GM12874 (cell line): ENCODE results near the gene CAVIN4.

Source experiments
- CTCF ChIP-seq: IDR thresholded peaks from 2 replicates; pipeline ENCODE4 v1.5.1; 2011; ENCODE audit warnings: low read depth, mild to moderate bottlenecking, control low read depth, low read length, moderate library complexity; ENCODE audit not compliant: insufficient read depth

Gene CAVIN4

GRCh38 chr9:100561256-100561655 lies 16.6 kb upstream of the CAVIN4 start:
- no peak for TF ChIP-seq CTCF

- TF ChIP-seq CTCF = no peak
Measured at GRCh38 chr9:100567856-100568255, 10.0 kb upstream of the CAVIN4 start.

GRCh38 chr9:100573655-100574260 lies 4.1 kb upstream of the CAVIN4 start:
- no peak for TF ChIP-seq CTCF

- no peak for TF ChIP-seq CTCF
Measured at GRCh38 chr9:100575006-100575405, 2.9 kb upstream of the CAVIN4 start.

- no peak for TF ChIP-seq CTCF
Measured at GRCh38 chr9:100575765-100576386, 2.0 kb upstream of the CAVIN4 start.

DNA sequence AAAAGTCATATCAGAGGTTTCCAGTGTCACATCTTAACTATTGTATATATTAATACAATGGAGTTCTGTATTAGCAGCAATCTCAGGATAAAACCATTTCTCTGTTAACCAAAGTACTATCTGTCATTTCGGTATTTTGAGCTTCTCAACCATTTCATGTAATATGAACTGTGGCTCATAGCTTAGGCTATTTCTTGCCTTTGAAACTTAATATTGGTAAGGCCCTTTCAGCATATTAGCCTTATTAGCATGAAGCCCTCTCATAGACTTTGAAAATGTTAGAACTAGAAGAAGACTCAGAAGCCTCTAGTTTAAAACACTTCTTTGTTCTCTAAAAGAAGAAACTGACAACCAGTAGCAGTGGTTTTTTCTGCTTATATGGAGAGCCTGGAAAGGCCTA lies 731 bp downstream of the CAVIN4 start:
- TF ChIP-seq CTCF = no peak

GRCh38 chr9:100579665-100580064 lies 1.8 kb downstream of the CAVIN4 start:
- no peak for TF ChIP-seq CTCF

DNA sequence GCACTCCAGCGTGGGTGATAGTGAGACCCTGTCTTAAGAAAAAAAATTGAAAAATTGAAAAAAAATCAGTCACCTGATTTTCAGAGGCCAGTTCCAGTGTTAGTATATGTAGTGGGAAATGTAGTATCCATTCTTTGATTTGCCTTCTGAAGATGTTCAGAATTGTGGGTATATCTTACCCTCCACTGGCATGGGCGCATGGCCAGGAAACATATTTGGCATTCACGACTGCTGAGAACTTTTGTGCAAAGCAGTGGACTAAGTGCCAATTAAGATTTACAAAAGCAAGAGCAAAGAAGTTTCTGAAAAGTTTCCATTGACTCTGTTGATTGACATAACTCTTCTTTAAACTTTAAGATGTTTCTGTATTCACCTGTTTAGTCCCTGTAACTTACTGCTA lies 2.4 kb downstream of the CAVIN4 start:
- TF ChIP-seq CTCF = no peak
